Osteoblast (primary cell): ENCODE data around the gene UBE2U. TPM values are rescaled to one million over a fixed set of nuclear protein-coding genes. Genes with fewer than 3 reads are reported as not detected.
A peak's percentile ranks its signal among the peaks of the same experiment; 100 is the strongest.

Source experiments
- DNase-seq: peaks from one replicate; pipeline ENCODE4 v3.0.0; 2011; ENCODE audit warnings: low spot score, mixed read lengths; ENCODE audit not compliant: insufficient read length; ENCODE audit errors: missing footprints
- H2AFZ ChIP-seq: 2 replicates; pipeline ENCODE4 v1.6.0; 2011; ENCODE audit warnings: mild to moderate bottlenecking, low read length
- H3K27ac ChIP-seq: 2 replicates; pipeline ENCODE4 v1.5.1; 2011; ENCODE audit warnings: mild to moderate bottlenecking, low read depth, low read length, moderate library complexity
- H3K27me3 ChIP-seq: 2 replicates; pipeline ENCODE4 v1.6.0; 2012; ENCODE audit warnings: mild to moderate bottlenecking, control low read depth, inconsistent platforms, low read length, moderate library complexity; ENCODE audit not compliant: insufficient read depth
- H3K36me3 ChIP-seq: 2 replicates; pipeline ENCODE4 v1.5.1; 2011; ENCODE audit warnings: mild to moderate bottlenecking, low read length, control low read depth, moderate library complexity; ENCODE audit not compliant: insufficient read depth
- H3K4me1 ChIP-seq: 2 replicates; pipeline ENCODE4 v1.5.1; 2011; ENCODE audit warnings: mild to moderate bottlenecking, low read length, control low read depth, moderate library complexity; ENCODE audit not compliant: insufficient read depth
- H3K4me2 ChIP-seq: 2 replicates; pipeline ENCODE4 v1.6.0; 2011; ENCODE audit warnings: mild to moderate bottlenecking, low read length; ENCODE audit not compliant: insufficient read depth
- H3K4me3 ChIP-seq: fragments of 200-600 bp; sonication (generic); 3 replicates; pipeline ENCODE4 v1.5.1; 2012; ENCODE audit warnings: mild to moderate bottlenecking, low read length, inconsistent platforms; ENCODE audit not compliant: insufficient read depth
- H3K79me2 ChIP-seq: 2 replicates; pipeline ENCODE4 v1.6.0; 2012; ENCODE audit warnings: mild to moderate bottlenecking, low read length, control low read depth, inconsistent platforms; ENCODE audit not compliant: insufficient read depth
- H3K9me3 ChIP-seq: 2 replicates; pipeline ENCODE4 v1.5.1; 2011; ENCODE audit warnings: low read depth, low read length, control low read depth
- H4K20me1 ChIP-seq: 2 replicates; pipeline ENCODE4 v1.6.0; 2012; ENCODE audit warnings: mild to moderate bottlenecking, low read length, control low read depth; ENCODE audit not compliant: insufficient read depth
- CTCF ChIP-seq: IDR thresholded peaks from 2 replicates; pipeline ENCODE4 v1.5.1; 2011; ENCODE audit warnings: mild to moderate bottlenecking, low read depth, low read length, moderate library complexity; ENCODE audit errors: extremely low read depth
- total RNA-seq: library from RNA; depleted of rRNA; stranded (reverse); fragments of >200 nt; gene quantifications from 2 replicates; pipeline ENCODE4 v1.2.3, GENCODE V29; 2012

UBE2U gene
- total RNA-seq, 1 donor: not detected

GRCh38 chr1:64228167-64228957, 24.9 kb downstream of the UBE2U start:
- Histone ChIP-seq H3K4me2 (peak overlapping the region; percentile 31), H3K36me3 (no peaks in the 10 kb centered on the region), H4K20me1 (no peaks in the 10 kb centered on the region), H3K4me3 (no peak overlapping the region), H3K79me2 (no peaks in the 10 kb centered on the region), H3K4me1 (peaks cover 18% of the 10 kb centered on the region), H3K27ac (peak overlapping the region; percentile 67), H3K9me3 (no peaks in the 10 kb centered on the region), H2AFZ (no peak overlapping the region), H3K27me3 (no peaks in the 10 kb centered on the region)
- TF ChIP-seq CTCF: no peak
- peak; percentile 51 for DNase-seq

- no peaks in the 10 kb centered on the region for H3K79me2 ChIP-seq
- no peak overlapping the region for H3K27ac ChIP-seq
- H4K20me1 ChIP-seq: no peaks in the 10 kb centered on the region
These were observed 25.9 kb downstream of the UBE2U start for GRCh38 chr1:64229307-64229706.

GRCh38 chr1:64231153-64231552, 27.7 kb downstream of the UBE2U start:
- TF ChIP-seq CTCF: no peak
- H3K79me2 ChIP-seq: no peaks in the 10 kb centered on the region
- no peaks in the 10 kb centered on the region for H3K9me3 ChIP-seq
- peaks cover 8% of the 10 kb centered on the region for H3K4me1 ChIP-seq
- H3K27me3 ChIP-seq: no peaks in the 10 kb centered on the region
- no peak overlapping the region for H3K4me3 ChIP-seq
- H3K36me3 ChIP-seq: no peaks in the 10 kb centered on the region
- H3K27ac ChIP-seq: no peak overlapping the region
- no peak for DNase-seq
- H2AFZ ChIP-seq: no peak overlapping the region
- H3K4me2 ChIP-seq: no peak overlapping the region
- H4K20me1 ChIP-seq: no peaks in the 10 kb centered on the region

More at GRCh38 chr1:64229307-64229706, 25.9 kb downstream of the UBE2U start:
- Histone ChIP-seq H3K4me3 (no peak overlapping the region), H3K4me1 (peaks cover 8% of the 10 kb centered on the region), H3K9me3 (no peaks in the 10 kb centered on the region), H2AFZ (no peak overlapping the region), H3K27me3 (no peaks in the 10 kb centered on the region), H3K36me3 (no peaks in the 10 kb centered on the region), H3K4me2 (no peak overlapping the region)
- no peak for TF ChIP-seq CTCF
- DNase-seq: no peak

- Histone ChIP-seq H3K27me3 (no peaks in the 10 kb centered on the region), H2AFZ (no peak overlapping the region), H3K9me3 (no peaks in the 10 kb centered on the region), H4K20me1 (no peaks in the 10 kb centered on the region), H3K4me2 (no peak overlapping the region), H3K36me3 (no peaks in the 10 kb centered on the region), H3K79me2 (no peaks in the 10 kb centered on the region), H3K27ac (no peak overlapping the region), H3K4me3 (no peak overlapping the region), H3K4me1 (peaks cover 8% of the 10 kb centered on the region)
- TF ChIP-seq CTCF: no peak
- no peak for DNase-seq
These were observed 28.2 kb downstream of the UBE2U start for GRCh38 chr1:64231654-64232053.
